ENCODE results near the gene GRN.
"Not testable (repeated sequence)": the region's sequence is repeated elsewhere in the genome, so short reads cannot be mapped to it uniquely, and the experiment has no call there.

GRN gene

DNA sequence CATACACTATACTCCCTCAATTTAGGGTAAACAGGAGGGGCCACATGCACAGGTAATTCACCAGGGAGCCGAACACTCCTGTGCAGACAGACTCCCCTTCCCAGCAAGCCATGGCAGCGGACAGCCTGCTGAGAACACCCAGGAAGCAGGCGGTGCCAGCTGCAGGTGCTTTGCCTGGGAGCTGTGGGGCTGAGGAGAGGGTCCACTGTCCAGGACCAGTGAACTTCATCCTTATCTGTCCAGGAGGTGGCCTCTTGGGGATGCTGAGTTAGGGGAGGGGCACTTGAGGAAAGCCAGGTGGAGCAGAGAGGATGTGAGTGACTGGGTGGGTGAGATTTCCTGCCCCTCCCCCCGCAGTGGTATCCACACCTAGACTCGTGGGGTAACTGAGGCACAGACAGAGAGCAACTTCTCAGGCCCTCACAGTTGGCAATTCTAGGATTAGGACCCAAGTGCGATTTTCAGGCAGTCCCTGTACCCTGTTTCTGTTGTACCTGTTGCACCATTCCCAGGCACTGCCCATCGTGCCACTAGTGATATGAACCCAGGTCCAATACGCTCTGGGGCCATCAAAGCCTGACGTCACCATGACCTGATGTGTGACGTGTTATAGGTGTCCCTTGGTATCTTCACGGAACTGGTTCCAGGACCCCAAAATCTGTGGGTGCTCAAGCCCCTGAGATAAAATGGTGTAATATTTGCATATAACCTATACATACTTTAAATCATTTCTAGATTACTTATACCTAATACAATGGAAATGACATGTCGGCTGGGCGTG is 1.2 kb downstream of the GRN start:
- DNase-seq (ENCODE audit: low spot score) = no peak

DNA sequence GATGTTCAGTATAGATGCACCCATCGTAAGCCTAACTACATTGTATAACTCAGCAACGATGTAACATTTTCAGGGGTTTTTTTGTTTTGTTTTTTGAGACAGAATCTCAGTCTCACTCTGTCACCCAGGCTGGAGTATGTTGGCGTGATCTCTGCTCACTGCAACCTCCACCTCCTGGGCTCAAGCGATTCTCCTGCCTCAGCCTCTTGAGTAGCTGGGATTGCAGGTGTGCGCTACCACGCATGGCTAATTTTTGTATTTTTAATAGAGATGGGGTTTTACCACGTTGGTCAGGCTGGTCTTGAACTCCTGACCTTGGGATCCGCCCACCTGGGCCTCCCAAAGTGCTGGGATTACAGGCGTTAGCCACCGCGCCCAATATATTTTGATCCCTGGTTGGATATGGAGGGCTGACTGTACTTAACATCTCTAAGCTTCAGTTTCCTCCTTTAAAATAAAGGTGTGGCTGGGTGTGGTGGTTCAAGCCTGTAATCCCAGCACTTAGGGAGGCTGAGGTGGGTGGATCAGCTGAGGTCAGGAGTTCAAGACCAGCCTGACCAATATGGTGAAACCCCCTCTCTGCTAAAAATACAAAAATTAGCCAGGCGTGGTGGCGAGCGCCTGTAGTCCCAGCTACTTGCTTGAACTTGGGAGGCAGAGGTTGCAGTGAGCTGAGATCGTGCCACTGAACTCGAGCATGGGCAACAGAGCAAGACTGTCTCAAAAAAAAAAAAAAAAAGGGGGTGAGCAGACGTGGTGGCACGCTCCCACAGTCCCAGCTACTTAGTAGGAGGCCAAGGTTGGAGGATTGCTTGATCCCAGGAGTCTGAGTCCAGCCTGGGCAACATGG is 2.3 kb downstream of the GRN start:
- DNase-seq (ENCODE audit: low spot score) = not testable (repeated sequence)

DNA sequence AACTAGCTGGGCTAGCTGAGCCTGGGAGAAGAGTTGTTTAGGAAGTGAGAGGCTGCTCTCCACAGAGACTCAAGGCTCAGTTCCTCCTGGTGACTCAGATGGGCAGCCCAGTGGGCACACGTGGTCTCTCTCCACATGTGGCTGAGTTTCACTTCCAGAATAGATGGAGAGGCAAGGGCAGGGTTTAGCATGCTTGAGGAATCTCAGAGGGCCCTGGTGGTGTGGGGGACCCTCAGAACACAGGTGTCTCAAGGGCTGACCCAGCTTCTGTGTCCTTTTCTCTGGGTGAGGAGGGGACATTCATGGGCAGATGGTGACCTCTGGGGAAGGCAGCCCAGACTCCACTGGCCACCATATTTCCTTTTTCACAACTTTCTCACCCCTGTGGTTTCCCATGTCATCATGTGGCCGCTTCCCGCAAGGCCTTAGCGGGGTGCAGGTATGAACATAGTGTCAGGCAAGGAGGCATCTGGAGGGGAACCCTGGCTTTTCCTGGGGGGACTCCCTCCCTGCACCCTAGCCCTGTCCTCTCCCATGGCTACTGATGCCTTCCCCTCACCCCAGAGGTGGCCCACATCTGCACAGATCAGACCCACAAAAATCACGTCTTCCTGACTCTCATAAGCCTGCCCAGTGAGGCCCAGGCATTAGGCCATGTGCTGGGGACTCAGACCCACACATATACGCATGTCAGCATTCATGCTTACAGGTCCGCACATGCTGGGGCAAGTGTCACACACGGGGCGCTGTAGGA is 3.3 kb downstream of the GRN start:
- peak; percentile 57 for DNase-seq (ENCODE audit: low spot score)

DNA sequence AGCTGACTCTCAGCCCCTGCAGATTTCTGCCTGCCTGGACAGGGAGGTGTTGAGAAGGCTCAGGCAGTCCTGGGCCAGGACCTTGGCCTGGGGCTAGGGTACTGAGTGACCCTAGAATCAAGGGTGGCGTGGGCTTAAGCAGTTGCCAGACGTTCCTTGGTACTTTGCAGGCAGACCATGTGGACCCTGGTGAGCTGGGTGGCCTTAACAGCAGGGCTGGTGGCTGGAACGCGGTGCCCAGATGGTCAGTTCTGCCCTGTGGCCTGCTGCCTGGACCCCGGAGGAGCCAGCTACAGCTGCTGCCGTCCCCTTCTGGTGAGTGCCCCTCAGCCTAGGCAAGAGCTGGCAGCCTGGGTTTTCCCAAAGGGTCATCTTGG is 3.9 kb downstream of the GRN start:
- no peak for DNase-seq (ENCODE audit: low spot score)

DNA sequence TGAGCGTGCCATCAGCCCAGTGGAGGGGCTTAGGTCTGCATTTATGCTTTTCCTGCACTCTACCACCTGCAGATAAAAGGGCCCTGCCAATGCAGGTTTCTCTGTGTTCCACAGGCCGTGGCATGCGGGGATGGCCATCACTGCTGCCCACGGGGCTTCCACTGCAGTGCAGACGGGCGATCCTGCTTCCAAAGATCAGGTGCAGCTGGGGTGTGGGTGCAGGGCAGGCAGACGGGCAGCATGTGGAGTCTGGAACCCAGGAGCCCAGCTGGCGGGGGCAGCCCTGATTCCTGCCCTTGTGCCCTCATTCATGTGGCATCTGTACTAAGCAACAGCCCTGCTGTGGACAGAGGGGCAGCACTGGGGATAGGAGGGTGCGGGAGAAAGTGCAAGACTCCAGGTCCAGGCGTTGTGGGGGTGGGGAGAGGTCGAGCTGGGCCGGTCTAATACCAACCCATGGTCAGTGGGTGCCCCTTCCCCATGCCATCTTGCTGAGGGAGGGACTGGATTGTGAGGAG is 4.5 kb downstream of the GRN start:
- no peak for DNase-seq (ENCODE audit: low spot score)

DNA sequence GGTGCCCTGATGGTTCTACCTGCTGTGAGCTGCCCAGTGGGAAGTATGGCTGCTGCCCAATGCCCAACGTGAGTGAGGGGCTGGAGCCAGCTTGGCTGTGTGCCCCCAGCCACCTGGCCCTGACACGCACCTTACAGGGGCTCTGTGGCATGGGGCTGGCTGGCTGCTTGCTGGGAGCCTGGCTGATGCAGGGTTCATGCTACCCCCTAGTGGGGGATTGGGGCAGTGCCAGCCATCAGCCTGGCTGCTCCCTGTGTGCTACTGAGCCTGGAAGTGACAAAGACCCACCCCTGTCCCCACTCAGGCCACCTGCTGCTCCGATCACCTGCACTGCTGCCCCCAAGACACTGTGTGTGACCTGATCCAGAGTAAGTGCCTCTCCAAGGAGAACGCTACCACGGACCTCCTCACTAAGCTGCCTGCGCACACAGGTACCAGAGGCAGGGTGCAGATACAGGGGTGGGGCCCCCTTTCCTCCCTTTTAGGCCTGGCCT is 5.7 kb downstream of the GRN start:
- peak; percentile 54 for DNase-seq (ENCODE audit: low spot score)

DNA sequence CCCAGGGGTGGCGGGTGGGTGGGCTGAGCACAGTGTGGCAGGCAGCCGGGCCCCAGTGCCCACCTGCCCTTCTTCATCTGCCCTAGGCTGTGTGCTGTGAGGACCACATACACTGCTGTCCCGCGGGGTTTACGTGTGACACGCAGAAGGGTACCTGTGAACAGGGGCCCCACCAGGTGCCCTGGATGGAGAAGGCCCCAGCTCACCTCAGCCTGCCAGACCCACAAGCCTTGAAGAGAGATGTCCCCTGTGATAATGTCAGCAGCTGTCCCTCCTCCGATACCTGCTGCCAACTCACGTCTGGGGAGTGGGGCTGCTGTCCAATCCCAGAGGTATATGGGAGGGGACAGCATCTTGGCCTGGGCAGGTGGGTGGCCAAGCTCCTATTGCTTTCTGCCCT is 6.4 kb downstream of the GRN start:
- DNase-seq (ENCODE audit: low spot score) = no peak

DNA sequence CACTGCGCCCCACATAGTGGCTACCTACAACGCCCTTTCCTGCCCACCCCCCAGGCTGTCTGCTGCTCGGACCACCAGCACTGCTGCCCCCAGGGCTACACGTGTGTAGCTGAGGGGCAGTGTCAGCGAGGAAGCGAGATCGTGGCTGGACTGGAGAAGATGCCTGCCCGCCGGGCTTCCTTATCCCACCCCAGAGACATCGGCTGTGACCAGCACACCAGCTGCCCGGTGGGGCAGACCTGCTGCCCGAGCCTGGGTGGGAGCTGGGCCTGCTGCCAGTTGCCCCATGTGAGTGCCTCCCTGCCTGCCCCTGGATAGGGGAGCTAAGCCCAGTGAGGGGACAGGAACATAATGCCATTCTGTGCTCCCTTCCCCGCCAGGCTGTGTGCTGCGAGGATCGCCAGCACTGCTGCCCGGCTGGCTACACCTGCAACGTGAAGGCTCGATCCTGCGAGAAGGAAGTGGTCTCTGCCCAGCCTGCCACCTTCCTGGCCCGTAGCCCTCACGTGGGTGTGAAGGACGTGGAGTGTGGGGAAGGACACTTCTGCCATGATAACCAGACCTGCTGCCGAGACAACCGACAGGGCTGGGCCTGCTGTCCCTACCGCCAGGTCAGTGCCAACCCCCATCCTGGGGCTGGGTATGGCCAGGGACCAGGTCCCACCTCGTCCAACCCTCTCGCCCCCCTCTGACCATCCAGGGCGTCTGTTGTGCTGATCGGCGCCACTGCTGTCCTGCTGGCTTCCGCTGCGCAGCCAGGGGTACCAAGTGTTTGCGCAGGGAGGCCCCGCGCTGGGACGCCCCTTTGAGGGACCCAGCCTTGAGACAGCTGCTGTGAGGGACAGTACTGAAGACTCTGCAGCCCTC is 7.1 kb downstream of the GRN start:
- no peak for DNase-seq (ENCODE audit: low spot score)

DNA sequence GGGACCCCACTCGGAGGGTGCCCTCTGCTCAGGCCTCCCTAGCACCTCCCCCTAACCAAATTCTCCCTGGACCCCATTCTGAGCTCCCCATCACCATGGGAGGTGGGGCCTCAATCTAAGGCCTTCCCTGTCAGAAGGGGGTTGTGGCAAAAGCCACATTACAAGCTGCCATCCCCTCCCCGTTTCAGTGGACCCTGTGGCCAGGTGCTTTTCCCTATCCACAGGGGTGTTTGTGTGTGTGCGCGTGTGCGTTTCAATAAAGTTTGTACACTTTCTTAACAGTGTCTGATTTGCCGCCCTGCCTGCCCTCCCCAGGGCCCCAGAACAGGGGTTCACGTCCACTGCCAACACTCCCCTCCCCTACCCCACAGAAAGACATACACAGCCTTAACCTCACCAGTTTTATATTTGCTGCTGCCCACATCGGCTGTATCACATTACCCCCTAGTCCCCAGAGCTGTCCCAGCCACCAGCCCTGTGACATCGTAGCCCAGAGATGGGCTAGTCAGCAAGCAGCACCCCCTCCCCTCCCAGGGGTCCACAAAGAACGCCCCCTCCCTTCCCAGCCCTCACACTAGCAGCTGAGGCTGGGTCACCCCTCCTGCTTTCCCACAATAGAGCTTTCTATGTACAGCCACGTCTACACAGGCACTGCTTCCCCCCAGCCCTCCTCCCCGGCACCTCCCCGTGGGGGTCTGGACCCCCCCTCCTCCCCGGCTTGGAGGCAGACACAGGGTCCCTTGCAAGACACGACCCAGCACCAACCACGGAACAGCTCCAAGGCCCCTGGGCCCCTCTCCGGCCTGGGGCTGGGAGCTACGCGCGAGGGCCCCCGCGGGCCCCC is 7.9 kb downstream of the GRN start:
- DNase-seq (ENCODE audit: low spot score) = no peak

DNA sequence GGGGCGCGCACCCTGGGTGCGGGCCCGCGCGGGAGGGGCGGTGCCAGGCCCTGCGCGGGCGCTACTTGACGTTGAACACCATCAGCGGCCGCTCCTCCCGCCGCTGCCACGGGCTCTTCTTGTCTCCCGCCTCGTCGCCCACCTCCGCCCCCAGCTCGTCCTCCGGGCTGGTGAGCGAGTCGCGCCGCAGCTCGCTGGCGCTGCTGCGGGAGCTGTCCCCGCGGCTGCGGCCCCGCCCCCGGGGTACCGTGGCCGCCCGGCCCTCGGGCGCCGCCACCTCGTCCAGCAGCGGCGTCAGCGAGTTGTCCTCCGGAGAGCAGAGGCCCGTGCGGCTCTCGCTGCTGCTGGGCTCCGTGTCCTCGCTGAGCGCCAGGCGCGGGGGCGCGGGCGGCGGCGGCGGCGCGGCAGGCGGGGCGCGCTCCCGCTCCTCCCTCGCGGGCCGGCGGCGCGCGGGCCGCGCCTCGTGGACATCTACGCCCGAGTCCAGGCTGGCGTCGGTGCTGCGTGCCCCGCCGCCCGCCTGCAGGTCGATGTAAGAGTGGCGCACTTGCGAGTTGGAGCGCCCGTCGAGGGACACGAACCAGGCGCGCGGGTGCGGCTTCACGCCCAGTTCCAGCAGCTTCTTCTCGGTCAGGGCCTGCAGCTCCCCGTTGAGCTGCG is 8.7 kb downstream of the GRN start:
- no peak for DNase-seq (ENCODE audit: low spot score)

DNA sequence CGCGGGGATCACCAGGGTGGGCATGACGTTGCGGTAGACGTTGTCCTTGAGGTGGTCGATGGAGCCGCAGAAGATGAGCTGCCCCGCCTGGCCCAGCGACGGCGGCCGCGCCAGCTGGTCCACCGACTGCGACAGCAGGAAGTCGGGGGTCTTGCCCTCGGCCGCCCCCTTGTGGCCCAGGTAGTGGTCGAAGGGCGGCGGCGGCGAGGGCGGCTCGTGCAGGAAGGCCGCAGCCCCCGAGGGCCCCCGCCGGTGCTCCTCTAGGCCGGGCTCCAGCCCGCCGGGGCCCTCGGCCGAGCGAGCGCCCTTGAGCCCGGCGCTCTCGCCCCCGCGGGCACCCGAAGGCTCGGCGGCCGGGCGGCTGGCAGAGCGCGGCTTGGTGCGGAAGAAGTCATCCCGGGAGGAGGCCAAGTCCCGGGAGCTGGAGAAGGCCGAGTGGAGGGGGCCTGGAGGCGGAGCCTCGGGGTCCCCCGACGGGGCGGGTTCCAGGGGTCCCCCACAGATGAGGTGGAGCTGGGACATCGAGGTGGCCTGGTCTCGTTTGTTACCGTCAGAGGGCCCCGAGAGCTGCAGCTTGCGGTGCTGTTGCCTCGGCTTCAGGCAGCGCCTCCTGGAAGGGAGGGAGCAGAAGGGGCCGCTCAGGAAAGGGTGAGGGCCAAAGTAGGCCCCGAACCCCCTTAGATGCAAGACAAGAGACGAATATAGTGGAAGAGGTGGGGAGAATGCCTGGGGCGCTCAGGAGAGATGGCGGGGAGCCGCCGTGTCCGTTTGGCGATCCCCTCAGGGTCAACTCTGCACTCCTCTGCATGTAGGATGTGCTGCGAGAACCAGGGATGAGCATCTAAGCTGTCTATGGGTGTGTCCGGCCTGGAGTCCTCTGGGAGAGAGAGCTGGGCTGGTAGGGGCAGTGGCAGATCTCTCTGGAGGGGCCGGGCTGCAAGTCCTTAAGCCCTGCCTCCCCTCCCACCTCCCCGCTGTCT is 9.8 kb downstream of the GRN start:
- no peak for DNase-seq (ENCODE audit: low spot score)

DNA sequence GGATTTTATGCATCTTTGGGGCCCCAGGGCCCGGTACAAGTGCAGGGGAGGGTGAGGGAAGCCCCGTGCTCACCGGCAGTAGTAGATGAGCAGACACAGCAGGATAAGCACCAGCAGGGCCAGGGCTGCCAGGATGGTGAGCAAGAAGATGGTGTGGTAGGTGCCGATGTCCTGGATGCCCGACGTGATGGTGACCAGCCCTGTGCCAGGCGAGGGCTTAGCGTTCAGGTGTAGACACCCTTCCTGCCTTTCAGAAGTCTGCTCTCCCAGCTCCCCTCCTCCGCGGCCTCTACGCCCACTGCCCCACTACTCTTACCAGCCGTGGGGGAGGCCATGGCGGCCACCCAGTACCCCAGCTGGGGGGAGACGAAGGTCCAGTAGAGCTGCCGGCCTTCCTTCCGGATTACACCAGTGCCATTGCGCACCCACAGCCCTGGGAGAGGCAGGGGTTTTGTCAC is 10.6 kb downstream of the GRN start:
- DNase-seq (ENCODE audit: low spot score) = no peak

DNA sequence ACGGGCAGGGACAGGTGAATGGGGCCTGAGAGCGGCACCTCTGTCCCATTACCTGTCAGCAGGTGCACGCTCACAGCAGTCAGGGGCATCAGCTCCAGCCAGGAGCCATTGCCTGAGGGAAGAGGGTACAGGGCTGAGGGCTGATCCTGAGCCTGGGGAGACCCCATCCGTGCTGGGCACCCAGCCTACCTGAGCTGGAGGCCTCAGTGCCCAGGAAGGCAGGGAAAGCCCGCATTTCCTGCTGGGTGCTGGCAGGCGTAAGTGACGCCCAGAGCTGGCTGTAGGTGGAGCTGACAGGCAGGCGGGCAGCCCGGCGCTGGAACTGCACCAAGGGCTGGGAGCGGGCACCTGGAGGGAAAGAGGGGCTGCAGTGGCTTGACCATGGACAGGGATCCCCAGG is 11.1 kb downstream of the GRN start:
- DNase-seq (ENCODE audit: low spot score) = no peak

DNA sequence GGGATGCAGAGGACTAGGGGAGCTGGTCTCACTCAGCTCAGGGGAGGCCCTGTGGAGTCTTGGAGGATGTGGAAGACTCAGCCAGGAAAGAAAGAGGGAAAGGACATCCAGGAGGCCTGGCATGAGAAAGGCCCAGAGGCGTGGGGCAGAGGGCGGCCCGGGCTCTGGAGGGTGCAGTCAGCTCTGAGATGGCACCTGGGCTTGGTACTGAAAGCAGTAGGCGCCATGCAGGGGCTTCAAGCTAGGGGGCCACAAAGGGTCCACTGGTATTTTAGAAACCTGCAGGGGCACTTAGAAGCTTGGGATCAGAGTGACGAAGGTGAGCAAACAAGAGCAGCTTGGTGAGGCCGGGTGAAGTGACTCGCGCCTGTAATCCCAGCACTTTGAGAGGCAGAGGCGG is 13.0 kb downstream of the GRN start:
- no peak for DNase-seq (ENCODE audit: low spot score)

DNA sequence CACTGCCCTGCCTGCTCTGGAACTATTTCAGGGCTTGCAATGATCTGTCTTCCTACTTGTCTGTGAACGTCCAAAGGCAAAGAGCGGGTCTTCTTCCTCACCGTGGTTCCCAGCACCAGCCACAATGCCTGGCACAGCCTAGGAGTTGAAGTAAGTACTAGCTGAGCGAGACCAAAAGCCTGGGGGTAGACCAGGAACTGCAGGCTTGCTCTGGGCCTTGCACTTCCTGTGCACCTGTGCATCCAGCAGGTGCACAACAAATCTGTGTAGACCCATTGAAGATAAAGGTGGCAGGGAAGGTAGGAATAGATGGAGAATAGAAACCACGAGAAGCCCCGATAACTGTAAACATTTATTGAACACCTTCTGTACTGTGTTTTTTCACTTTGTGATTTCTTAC is 13.9 kb downstream of the GRN start:
- DNase-seq (ENCODE audit: low spot score) = no peak

DNA sequence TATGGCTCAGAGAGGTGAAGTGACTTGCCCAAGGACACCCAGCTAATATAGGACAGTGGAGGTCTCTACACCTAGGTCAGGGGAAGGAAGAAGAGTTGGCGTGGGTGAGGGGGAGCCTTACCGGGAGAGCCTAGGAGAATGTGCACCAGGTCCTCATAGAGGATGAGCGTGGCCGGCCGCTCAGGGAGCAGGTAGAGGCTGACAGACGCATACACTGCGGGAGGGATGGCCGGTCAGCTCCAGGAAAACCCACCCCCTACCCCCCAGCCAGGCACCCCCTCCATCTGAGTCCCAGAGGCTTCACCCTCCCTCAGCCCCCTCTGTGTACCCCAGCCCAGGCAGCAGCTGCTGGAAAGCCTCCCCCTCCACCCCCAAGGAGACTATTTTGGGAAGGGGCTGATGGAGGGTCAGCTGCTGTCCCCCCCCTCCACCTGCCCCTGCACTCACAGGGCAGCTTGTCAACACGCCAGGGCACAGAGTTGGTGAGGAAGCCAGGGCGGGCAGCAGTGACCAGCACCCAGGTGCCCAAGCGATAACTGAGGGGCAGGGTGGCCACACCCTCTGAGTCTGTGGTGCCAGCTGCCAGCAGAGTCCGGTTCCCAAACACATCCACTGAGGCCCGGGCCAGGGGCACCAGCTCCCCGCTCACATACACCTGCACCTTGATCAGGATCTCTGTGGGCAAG is 14.5 kb downstream of the GRN start:
- no peak for DNase-seq (ENCODE audit: low spot score)

DNA sequence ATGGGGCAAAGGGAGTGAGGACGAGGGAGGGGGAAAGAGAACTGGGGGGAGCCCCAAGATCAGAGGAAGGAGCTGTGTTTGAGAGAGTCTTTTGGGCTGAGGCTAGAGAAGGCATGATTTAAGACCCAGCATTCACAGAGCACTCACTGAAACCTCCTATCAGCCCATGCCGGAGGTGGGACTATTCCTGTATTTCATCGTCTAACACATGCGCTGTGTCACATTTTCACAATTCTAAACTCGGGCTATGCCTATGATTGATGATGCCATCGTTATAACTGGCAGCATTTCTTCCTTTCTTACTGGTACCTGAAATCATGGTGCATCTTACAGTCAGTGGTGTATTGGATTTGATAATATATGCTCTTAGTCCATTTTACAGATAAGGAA is 15.0 kb downstream of the GRN start:
- no peak for DNase-seq (ENCODE audit: low spot score)

DNA sequence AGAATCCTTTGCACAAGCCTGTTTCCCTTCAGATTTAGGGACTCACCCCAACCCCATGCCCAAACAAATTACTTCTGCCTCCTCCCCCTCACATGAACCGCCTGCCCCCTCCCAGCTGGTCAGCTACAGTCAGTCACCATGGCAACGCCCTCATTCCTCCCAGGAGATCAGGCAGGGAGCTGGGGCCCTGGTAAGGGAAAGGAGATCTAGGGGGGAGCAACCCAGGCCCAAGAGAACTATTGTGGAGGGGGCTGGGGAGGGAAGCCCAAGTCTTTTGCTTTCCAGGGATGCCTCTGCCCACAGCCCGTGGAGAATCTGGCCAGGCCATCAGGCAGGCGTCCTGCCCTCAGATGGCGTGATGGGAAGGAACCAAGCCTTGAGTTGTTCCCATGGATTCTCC is 15.7 kb downstream of the GRN start:
- peak; percentile 22 for DNase-seq (ENCODE audit: low spot score)

Measured in RKO (cell line).